Activated CD4-positive, CD25-positive, alpha-beta regulatory T cell treated with anti-CD3 and anti-CD28 coated beads, Interleukin-2, amount 50 U/mL, for 72 hours (primary cell): ENCODE measurements around the gene DIRAS2.
"Not testable (repeated sequence)": the region's sequence is repeated elsewhere in the genome, so short reads cannot be mapped to it uniquely, and the experiment has no call there.

Experiments used
- DNase-seq: peaks from one replicate; pipeline ENCODE4 v3.0.0; 2021

The DIRAS2 gene, protein sequence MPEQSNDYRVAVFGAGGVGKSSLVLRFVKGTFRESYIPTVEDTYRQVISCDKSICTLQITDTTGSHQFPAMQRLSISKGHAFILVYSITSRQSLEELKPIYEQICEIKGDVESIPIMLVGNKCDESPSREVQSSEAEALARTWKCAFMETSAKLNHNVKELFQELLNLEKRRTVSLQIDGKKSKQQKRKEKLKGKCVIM

DNA sequence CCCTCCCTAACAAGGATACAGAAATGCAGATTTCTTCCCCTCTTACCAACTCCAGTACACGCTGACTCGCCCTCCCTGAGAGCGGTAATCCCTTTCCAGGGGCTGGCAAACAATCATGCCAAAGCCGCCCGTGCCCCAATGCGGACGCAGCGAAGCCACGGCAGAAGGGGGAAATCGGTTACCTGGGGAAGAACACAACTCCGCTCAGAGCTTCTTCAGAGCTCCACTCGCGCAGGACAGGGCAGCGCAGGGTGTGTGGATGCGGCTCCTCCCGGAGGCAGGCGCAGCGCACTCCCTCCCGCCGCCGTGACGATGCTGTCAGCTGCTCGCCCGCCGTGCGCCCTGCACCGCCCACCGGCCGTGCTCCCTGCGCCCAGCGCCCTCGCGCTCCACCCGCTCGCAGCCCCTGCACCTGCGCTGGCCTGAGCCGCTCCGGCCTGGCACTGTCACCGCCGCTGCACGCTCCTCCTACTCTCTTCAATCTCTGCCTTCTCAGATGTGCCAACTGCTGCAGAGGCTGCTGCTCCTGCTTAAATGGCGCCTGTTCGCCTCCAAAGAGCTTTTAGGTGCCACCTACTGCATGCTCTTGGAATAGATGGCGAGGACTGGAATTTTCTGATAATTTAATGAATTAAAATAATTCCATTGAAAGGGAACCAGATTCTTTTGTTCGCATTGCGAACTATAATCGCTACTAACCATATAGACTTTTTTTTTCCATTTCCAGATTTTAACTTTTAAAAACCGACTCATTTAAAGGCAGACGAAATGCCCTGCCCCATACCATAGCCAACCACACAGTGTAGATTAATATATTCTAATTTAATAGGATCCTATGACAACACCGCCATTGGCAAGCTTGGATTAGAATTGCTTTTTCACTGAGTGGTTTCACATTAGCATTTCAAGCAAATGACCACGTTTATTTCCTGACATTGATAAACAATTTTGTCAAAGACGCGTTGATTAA is at the start of gene DIRAS2:
DIRAS2 (minus strand) TSS at position 255 of the 970 bp plus-strand sequence. CDS start 28,997 bp downstream, outside the sequence.
- no peak for DNase-seq

DNA sequence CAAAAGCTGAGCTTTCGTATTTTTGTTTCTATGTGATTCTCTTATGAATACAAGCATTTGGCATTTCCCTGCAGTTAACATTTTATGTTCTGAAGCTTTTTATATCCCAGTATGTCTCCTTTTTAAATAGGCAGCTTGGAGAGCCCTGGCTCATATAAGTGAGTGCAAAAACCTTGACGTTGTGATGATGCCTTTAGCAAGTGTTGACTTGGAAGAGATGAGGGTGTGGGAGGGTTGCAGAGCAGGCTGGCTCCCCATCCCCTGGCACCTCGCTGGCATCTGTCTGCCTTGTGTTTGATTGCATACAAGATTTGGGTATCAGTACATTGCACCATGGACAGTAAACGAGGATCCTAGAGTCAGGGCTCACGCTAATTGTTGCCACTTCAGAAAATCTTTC is 42.1 kb upstream of the DIRAS2 start:
- no peak for DNase-seq

DNA sequence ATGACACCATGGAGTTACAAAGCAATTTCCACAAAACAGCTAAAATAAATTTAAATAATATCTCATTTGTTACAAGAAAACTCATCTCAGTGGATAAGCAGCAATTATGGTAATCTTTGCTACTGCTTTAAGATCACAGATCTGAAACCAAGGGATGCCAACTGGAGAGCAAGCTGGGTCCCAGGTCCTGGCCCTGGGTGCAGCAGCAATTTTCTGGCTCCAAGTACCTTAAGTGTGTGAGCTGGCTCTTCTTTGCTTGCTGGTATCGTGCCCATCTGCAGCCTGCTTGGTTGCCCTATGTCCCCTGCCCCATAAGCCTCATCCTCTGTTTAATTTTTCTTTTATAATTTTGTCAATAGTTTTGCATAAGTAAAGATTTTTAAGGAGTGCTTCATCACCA is 41.5 kb upstream of the DIRAS2 start:
- no peak for DNase-seq

DNA sequence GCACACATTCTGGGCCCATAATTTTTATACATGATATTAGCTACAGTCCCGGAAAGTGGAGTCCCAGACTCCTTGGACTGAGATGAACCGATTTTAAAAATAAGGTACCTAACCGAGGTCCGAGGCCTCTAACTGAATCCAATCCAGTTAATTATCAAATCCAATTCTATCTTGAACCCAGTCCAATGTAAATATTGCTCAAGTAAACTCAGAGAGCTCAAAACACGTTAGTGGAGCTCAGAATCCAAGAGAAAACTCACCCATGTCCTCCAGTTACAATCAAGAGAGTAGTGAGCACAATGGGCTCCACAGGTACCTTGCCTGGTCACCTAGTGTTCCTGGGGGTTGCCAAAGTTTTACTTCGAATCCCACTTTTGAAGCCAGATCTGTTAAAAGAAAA is 37.9 kb upstream of the DIRAS2 start:
- no peak for DNase-seq

DNA sequence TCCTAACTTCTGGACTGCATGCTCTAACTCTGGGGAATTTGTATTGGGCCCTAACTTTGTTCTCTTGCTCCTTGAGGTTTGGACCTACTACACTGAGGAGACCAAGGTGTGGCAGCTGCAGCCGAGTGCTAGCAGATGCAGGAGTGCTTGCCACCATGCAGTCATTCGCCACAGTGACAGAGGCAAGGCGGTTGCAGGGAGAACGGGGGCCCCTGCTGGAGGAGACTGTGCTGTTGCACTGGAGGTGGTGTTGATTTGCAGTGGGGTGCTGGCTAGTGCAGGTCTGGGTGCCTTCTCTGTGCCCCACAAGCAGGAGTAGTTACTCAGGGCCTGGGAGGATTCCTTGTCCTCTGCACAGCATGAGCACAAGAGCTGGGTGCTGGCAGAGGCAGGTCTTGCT is 22.4 kb upstream of the DIRAS2 start:
- DNase-seq = no peak

DNA sequence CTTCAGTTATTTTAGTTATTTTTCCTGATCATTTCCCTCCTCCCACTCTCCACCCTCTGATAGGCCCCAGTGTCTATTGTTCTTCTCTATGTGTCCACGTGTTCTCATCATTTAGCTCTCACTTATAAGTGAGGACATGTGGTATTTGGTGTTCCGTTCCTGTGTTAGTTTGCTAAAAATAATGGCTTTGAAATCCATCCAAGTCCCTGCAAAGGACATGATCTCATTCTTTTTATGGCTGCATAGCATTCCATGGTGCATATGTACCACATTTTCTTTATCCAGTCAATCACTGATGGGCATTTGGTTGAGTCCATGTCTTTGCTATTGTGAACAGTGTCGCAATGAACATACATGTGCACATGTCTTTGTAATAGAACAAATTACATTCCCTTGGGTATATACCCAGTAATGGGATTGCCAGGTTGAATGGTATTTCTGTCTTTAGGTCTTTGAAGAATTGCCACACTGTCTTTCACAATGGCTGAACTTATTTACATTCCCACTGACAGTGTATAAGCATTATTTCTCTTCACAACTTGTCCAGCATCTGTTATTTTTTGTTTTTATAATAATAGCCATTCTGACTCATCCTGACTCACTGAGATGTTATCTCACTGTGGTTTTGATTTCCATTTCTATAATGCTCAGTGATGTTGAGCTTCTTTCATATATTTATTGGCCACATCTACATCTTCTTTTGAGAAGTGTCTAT is 17.2 kb upstream of the DIRAS2 start:
- DNase-seq = no peak

DNA sequence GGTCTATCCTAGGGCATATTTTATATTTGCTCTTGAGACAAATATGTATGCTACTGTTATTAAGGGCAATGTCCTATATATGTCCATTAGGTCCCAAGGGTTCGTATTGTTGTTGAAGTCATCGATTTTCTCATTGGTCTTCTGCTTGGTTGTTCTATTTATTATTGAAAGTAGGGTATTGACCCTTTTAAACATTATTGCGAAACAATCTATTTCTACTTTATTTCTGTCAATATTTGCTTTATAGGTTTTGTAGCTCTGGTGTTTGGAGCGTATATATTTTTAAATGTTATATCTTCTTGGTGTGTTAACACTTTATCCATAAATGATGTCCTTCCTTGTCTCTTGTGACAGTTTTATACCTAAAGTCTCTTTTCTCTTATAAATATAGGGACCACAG is 16.2 kb upstream of the DIRAS2 start:
- DNase-seq = no peak

DNA sequence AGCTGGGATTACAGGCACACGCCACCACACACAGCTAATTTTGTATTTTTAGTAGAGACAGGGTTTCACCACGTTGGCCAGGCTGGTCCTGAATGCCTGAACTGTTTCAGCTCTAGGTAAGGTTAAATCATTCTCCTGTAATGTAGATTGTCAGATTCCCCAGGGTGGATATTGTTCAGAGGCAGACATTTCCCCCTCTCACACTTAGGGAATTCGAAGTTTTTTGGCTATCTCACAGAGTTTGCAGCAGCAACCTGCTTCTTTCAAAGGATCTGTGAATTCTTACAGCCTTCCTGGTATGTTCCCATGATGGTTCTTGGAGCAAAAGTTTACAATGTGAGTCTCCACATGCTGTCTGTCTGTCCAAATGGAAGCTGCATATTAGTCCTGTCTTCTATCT is 15.6 kb upstream of the DIRAS2 start:
- no peak for DNase-seq

DNA sequence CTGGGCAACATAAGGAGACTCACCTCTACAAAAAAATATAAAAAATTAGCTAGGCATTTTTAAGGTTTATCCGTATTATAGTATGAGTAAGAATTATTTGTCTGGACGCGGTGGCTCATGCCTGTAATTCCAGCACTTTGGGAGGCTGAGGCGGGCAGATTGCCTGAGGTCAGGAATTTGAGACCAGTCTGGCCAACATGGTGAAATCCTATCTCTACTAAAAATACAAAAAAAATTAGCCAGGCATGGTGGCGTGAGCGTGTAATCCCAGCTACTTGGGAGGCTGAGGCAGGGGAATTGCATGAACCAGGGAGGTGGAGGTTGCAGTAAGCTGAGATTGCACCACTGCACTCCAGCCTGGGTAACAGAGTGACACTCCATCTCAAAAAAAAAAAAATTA is 14.3 kb upstream of the DIRAS2 start:
- not testable (repeated sequence) for DNase-seq

DNA sequence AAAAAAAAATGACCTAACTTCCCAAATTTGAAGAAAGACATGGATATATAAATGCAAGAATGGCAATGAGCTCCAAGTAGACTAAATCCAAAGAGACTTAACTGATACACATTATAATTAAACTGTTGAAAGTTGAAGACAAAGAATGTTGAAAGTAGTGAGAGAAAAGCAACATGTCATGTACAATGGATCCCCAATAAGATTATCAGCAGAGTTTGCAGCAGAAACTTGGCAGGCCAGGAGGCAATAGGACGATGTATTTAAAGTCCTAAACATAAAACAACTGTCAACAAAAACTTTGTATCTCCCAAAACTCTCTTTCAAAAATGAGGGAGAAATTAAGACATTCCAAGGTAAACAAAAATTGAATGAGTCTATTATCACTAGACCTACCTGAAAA is 8.6 kb upstream of the DIRAS2 start:
- DNase-seq = no peak

DNA sequence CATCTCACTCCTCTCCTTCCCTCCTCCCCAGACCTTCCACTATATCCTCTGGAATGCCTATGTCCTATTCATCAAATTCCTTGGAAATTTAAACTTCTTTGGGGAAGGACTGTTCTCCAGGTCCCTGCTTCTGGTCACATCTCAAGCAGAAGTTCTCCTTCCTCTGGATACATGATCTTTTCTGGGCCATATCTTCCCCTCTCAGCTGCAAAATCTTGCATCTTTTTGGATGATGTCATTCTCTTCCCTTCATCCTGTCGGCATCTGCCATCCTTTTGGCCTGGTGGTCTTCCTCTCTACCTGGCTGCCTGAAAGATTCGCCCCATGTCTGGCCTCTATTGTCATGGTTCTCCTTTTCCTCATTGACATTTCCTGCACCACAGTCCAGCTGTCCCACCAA is 5.2 kb upstream of the DIRAS2 start:
- DNase-seq = no peak

DNA sequence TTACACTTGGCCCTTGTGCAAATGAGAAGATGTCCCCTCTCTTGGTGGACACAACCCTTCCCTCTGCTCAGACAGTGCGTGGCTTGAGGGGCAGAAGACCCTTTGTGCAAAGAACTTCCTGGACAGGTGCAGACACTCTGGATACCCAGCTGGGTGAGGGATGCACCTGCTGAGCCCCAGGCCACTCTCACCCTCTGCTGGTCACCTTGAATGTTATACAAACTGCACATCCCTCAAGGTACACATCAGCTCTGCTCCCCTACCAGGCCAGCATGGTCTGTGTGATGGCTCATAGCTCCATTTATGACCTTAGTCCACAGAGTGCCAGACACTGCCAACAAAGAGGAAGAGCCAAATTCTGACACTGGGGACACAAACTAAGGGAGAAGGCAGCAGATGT is 3.1 kb upstream of the DIRAS2 start:
- DNase-seq = no peak

DNA sequence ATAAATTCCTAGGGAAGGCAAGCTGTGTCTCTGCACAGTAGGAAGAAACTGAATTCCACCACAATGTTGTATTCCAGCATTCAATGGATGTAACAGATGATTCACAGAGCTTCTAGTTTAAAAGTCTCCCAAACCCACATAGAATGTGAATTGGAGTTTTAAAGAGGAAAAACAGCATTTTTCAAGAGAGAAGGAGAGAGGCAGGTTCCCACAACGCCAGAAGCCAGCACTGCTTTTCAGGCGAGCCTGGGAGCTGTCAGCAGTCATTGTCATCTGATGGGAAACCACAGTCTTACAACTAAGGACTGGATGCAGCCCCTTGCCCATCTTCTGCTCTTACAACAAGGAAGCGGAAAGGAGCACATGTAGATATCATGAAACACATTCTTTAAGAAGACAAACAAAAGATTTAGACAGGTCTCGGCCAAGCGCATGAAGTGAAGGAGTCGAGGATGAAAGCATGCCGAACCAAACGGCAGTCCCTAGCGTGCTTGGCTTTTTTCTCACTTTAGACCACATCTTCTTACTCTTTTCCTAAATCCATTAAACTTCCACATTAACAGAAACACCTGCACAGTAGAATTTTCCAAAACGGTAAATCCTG is 638 bp downstream of the DIRAS2 start:
- DNase-seq = no peak

DNA sequence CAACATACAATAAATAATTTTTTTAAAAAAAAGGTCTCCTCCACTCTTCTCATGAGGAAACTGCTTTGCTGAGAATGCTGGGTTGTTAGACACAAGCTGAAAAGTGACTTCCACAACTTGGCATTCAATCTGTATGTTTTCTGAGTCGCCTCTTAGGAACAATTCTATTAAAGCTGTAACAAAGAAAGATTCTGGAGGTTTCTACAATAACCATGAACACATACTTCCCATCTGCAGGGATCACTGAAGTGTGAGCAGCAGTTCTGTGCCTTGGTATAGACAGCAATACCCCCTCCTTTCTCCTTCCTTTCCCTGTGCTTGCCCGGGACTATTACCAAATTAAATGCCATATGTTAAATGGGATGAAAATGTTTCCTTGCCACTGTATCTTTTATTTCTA is 1.5 kb downstream of the DIRAS2 start:
- no peak for DNase-seq

DNA sequence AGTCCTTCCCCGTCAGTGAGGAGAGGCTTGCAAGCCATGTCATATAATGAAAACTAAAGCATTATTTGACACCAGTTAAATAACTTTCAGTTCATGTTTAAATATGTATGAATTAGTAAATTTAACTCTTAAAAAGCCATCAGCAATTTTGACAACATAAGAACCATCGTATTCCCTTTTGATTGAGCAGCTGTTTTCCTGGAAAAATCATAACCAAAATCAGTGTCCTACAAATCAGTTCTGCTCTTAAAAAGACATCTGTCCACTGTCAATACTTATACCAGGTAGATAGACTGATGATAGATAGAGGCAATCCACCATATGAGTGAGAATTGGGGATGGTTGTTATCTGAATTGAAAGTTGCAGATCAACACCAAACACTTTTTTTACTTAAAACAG is 2.3 kb downstream of the DIRAS2 start:
- DNase-seq = no peak

DNA sequence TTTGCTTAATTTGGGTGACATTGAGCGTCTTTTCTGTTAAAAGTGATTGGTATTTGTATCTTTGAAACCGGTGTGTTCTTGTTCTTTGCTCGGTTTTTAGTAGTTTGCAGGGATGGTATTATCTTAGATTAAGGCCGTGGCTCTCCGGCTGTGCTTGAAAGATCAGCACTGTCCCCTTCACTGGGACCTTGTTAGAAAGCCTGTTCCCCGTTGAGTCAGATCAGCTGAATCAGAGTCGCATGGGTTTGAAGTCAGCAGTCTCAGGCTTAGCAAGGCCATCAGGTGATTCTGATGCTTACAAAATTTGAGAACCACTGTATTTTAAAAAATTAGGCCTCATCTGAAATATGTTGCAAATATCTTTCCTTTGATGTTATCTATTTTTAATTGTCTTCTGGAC is 5.0 kb downstream of the DIRAS2 start:
- DNase-seq = no peak

DNA sequence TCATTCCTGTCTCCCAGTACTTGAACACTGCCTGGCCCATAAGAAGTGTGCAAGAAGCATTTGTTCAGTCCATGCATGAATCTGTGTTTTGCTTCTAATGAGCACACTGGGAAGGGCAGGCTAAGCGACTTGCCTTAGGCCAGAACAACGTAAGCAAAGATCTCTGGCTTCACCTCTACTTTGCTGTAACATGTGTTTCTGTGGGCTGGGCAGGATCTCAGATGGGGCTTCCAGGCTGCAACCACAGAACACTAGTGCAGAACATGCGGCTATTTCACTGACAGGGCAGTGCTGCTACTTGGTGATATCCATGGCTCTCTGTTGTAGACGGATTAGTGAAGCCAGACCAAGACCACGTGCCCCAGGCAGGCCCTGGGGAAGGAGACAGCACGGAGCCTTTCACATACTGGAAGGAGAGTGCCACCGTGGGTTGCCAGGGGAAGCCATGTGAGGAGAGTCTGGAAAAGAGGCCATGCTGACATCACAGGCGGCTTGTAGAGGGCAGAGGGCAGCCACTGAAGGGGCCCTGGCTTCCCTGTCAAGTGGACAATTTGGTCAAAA is 9.9 kb downstream of the DIRAS2 start:
- no peak for DNase-seq

DNA sequence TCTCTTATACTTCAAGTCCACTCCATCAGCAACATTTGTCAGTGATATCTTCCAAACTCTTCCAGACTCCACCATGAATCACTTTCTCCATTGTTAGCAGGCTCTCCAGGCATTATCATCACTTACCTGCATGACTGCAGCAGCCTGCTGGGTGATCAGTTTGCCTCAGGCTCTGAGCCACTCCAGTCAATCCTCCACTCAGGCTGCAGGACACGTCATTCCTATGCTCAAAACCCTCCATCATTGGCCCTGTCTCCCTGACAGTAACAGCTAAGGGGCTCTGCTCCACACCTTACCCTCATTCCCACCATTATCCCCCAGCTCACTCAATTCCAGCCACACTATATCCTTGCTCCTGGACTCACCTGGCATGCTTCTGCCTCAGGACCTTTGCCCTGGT is 10.7 kb downstream of the DIRAS2 start:
- DNase-seq = no peak

DNA sequence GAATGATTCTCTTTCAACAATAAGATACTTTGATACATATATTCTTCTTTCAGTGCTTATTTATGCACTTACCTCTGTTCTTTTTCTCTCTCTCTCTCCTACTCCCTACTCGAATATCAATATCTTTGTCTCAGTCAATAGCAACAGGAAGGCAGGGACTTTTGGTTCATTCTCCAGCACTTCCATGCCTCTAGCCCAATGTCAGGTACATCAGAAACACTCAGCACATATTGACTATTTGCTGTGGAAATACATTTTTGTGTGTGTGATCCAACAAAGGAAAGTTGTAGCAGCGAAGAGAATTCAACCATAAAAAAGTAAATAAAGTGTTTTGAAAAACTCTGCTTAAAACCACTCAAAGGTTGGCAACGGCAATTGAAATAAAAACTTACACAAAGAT is 12.6 kb downstream of the DIRAS2 start:
- no peak for DNase-seq

DNA sequence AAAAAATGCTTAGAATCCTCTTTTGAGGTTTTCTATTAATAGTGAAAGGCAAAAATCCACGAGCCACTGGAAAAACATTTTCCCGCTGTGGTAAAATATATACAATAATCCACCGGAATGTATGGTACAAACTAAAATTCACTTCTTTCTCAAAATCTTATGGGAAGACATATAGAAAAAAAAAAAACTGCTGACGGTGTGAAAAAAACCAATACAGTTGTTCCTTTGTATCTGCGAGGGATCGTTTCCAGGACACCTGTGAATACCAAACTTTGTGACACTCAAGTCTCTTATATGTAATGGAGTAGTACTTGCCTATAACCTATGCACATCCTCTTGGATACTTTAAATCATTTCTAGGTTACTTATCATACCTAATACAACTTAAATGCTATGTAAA is 13.3 kb downstream of the DIRAS2 start:
- no peak for DNase-seq

DNA sequence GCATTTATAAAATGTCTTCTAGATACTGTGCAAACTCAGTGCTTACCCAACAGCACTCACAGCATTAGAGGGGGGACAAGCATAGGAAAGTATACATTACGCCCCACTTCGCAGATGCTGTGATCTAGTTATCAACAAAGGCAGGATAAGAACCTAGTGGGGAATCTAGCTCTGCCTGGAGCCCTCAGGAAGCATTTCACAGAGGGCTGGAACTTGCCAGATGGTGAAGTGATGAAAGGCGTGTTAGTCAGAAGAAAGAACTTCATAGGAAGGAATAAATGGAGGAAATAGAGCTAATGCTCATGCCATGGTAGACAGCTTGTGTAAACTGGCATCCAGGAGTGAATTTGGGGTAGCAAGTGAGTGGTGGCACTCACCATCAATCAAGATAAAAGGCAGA is 25.8 kb downstream of the DIRAS2 start:
- DNase-seq = no peak

DNA sequence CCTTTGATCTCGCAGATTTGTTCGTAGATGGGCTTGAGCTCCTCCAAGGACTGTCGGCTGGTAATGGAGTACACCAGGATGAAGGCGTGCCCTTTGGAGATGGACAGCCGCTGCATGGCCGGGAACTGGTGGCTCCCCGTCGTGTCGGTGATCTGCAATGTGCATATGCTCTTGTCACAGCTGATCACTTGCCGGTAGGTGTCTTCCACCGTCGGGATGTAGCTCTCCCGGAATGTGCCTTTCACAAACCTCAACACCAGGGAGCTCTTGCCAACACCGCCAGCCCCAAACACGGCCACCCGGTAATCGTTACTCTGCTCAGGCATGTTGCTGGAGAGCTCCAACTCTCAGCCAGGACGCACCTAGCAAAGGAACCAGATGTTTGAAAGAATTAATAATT is 29.1 kb downstream of the DIRAS2 start:
- DNase-seq = no peak

DNA sequence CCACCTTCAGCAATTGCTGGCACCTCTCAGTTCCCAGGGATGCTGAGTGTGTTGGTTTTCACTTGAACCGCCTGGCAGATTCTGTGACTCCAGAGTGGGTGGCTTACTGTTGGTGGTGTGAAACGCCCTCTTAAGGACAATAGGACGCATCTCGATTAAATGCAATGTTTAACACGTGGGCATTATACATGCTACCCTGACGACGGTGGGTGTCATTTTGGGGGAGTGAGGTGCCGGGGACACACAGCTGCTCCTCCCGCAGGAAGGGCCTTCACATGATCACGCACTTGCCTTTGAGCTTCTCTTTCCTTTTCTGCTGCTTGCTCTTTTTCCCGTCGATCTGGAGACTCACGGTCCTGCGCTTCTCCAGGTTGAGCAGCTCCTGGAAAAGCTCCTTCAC is 29.7 kb downstream of the DIRAS2 start:
- DNase-seq = no peak
